DND-41 (cell line): Measurements from ENCODE around the gene CEP41.

Experiments
- ATAC-seq: fragments of 200-7000 bp; cut with Tn5 transposase; 3 replicates; pipeline ENCODE4 v1.9.1; 2021; ENCODE audit warnings: low read depth; ENCODE audit not compliant: insufficient read depth
- DNase-seq: peaks from one replicate; pipeline ENCODE4 v3.0.0-alpha.2; 2020
- H2AFZ ChIP-seq: 2 replicates; pipeline ENCODE4 v1.6.0; 2012; ENCODE audit warnings: low read depth, low read length
- H3K27ac ChIP-seq: 2 replicates; pipeline ENCODE4 v1.5.1; 2012; ENCODE audit warnings: low read length, inconsistent platforms
- H3K27me3 ChIP-seq: fragments of 200-600 bp; sonication (generic); 2 replicates; pipeline ENCODE4 v1.6.0; 2012; ENCODE audit warnings: low read length, mild to moderate bottlenecking, inconsistent platforms; ENCODE audit not compliant: insufficient read depth, poor library complexity
- H3K36me3 ChIP-seq: 2 replicates; pipeline ENCODE4 v1.5.1; 2012; ENCODE audit warnings: low read length, inconsistent platforms; ENCODE audit not compliant: insufficient read depth
- H3K4me1 ChIP-seq: 2 replicates; pipeline ENCODE4 v1.5.1; 2012; ENCODE audit warnings: mild to moderate bottlenecking, low read length; ENCODE audit not compliant: insufficient read depth
- H3K4me2 ChIP-seq: 2 replicates; pipeline ENCODE4 v1.6.0; 2012; ENCODE audit warnings: mild to moderate bottlenecking, moderate library complexity, low read length, inconsistent platforms; ENCODE audit not compliant: insufficient read depth
- H3K4me3 ChIP-seq, 2 experiments: fragments of 200-600 bp in 1 of 2; shearing (Covaris generic) in 1 of 2; 2 replicates each; pipeline ENCODE4 v1.5.1; 2012 to 2016; ENCODE audit warnings: inconsistent platforms in 2 of 2, low read length in 2 of 2, mild to moderate bottlenecking in 2 of 2, low read depth in 1 of 2, moderate library complexity in 1 of 2
- H3K79me2 ChIP-seq: 2 replicates; pipeline ENCODE4 v1.6.0; 2012; ENCODE audit warnings: low read length, inconsistent platforms; ENCODE audit not compliant: insufficient read depth
- H3K9ac ChIP-seq: 2 replicates; pipeline ENCODE4 v1.6.0; 2012; ENCODE audit warnings: low read depth, mild to moderate bottlenecking, inconsistent platforms, low read length, moderate library complexity
- H3K9me3 ChIP-seq: 2 replicates; pipeline ENCODE4 v1.5.1; 2012; ENCODE audit warnings: low read length, moderate library complexity, mild to moderate bottlenecking, inconsistent platforms; ENCODE audit not compliant: insufficient read depth, severe bottlenecking
- H4K20me1 ChIP-seq: 2 replicates; pipeline ENCODE4 v1.6.0; 2012; ENCODE audit warnings: low read length; ENCODE audit not compliant: insufficient read depth
- CTCF ChIP-seq: IDR thresholded peaks from 2 replicates; pipeline ENCODE4 v1.5.1; 2012; ENCODE audit warnings: borderline replicate concordance, low read length, moderate library complexity, mild to moderate bottlenecking; ENCODE audit not compliant: poor library complexity, severe bottlenecking; ENCODE audit errors: extremely low read depth
- EZH2 ChIP-seq: IDR thresholded peaks from 3 replicates; pipeline ENCODE4 v1.6.1; 2012; ENCODE audit warnings: borderline replicate concordance, low read depth, mild to moderate bottlenecking, moderate library complexity, low read length, inconsistent platforms; ENCODE audit not compliant: severe bottlenecking

CEP41 gene

GRCh38 chr7:130380861-130381455 lies 59.9 kb downstream of the CEP41 start:
- Histone ChIP-seq H4K20me1 (no peaks in the 10 kb centered on the region), H3K4me2 (no peak overlapping the region), H3K36me3 (no peaks in the 10 kb centered on the region), H3K4me1 (no peaks in the 10 kb centered on the region), H3K9ac (no peak overlapping the region), H3K9me3 (peaks cover 5% of the 10 kb centered on the region), H3K79me2 (no peaks in the 10 kb centered on the region), H2AFZ (no peak overlapping the region), H3K27me3 (no peaks in the 10 kb centered on the region), H3K27ac (no peak overlapping the region), H3K4me3 (no peak overlapping the region)
- ATAC-seq = no peak
- no peak for TF ChIP-seq EZH2
- TF ChIP-seq CTCF = no peak
- no peak for DNase-seq

GRCh38 chr7:130379921-130380860 lies 60.6 kb downstream of the CEP41 start, which contains the start of gene CPA1:
CPA1 (plus strand) TSS chr7:130380494; CDS start chr7:130380521, 27 bp downstream.
- Histone ChIP-seq H3K4me3 (no peak within 1 kb of the TSS), H3K27me3 (no peaks in the 10 kb centered on the region), H3K79me2 (no peaks in the 10 kb centered on the region), H3K9ac (no peak within 1 kb of the TSS), H3K4me1 (no peaks in the 10 kb centered on the region), H3K4me2 (no peak within 1 kb of the TSS), H3K9me3 (peaks cover 7% of the 10 kb centered on the region), H3K27ac (no peak within 1 kb of the TSS), H4K20me1 (no peaks in the 10 kb centered on the region), H3K36me3 (no peaks in the 10 kb centered on the region), H2AFZ (no peak within 1 kb of the TSS)
- TF ChIP-seq EZH2 = no peak
- no peak for TF ChIP-seq CTCF
- DNase-seq (no peak), ATAC-seq (no peak)

GRCh38 chr7:130379532-130379920 lies 61.3 kb downstream of the CEP41 start:
- Histone ChIP-seq H3K79me2 (no peaks in the 10 kb centered on the region), H3K9me3 (peaks cover 7% of the 10 kb centered on the region), H4K20me1 (no peaks in the 10 kb centered on the region), H3K4me2 (no peak overlapping the region), H3K27ac (no peak overlapping the region), H3K9ac (no peak overlapping the region), H3K4me3 (no peak overlapping the region), H3K4me1 (no peaks in the 10 kb centered on the region), H2AFZ (no peak overlapping the region), H3K27me3 (no peaks in the 10 kb centered on the region), H3K36me3 (no peaks in the 10 kb centered on the region)
- DNase-seq (no peak), ATAC-seq (no peak)
- no peak for TF ChIP-seq CTCF
- no peak for TF ChIP-seq EZH2
